Calu3 (cell line): Measurements from ENCODE around the gene ERVFRD-1. TPM values are rescaled to one million over a fixed set of nuclear protein-coding genes. Genes with fewer than 3 reads are reported as not detected.

Experiments
- BruUV-seq: library from RNA; stranded (reverse); fragments of 400-500 nt; replicated peaks from 2 replicates; lab custom pipeline; 2021; lab: Mats Ljungman, UMichigan
- CTCF ChIA-PET: fragments of 300-600 bp; sonication (Branson Sonifier 250); formaldehyde crosslinking; loops from one replicate; lab custom pipeline; 2022; ENCODE audit warnings: antibody characterized with exemption; lab: Charles Lee
- DNase-seq: peaks from one replicate; pipeline ENCODE4 v3.0.0; 2022
- H3K27ac Mint-ChIP-seq: one replicate; pipeline ENCODE4 v1.8.0; 2022; ENCODE audit warnings: mixed read lengths; ENCODE audit not compliant: unreplicated experiment
- H3K27me3 Mint-ChIP-seq: one replicate; pipeline ENCODE4 v1.8.0; 2022; ENCODE audit warnings: mixed read lengths; ENCODE audit not compliant: unreplicated experiment
- H3K36me3 Mint-ChIP-seq: one replicate; pipeline ENCODE4 v1.8.0; 2022; ENCODE audit warnings: mild to moderate bottlenecking, moderate library complexity, mixed read lengths; ENCODE audit not compliant: insufficient read depth, unreplicated experiment
- H3K4me1 Mint-ChIP-seq: one replicate; pipeline ENCODE4 v1.8.0; 2022; ENCODE audit warnings: mild to moderate bottlenecking, low read depth, mixed read lengths; ENCODE audit not compliant: unreplicated experiment
- H3K4me3 Mint-ChIP-seq: one replicate; pipeline ENCODE4 v1.8.0; 2022; ENCODE audit warnings: mild to moderate bottlenecking, low read depth, moderate library complexity, mixed read lengths; ENCODE audit not compliant: unreplicated experiment
- H3K9me3 Mint-ChIP-seq: one replicate; pipeline ENCODE4 v1.8.0; 2022; ENCODE audit warnings: low read depth, mixed read lengths; ENCODE audit not compliant: unreplicated experiment
- intact Hi-C: fragments of 100-400 bp; cut with micrococcal nuclease; formaldehyde crosslinking; loops from one replicate; pipeline ENCODE4 v1.10.0; 2022; ENCODE audit not compliant: unreplicated experiment
- total RNA-seq: library from RNA; stranded (reverse); gene quantifications from 2 replicates; pipeline ENCODE4 v1.2.3, GENCODE V29; 2022
- TF ChIP-seq, protein P1 (sequence below): fragments of 200-600 bp; IDR thresholded peaks from one replicate; pipeline ENCODE4 v1.8.0; 2022; ENCODE audit warnings: antibody characterized with exemption; ENCODE audit not compliant: unreplicated experiment

ERVFRD-1 gene
- total RNA-seq, 1 experiment from 2014 or later = not detected

- Mint-ChIP-seq H3K4me3 (no peak overlapping the region), H3K27ac (no peak overlapping the region), H3K27me3 (no peaks in the 10 kb centered on the region), H3K9me3 (no peaks in the 10 kb centered on the region), H3K36me3 (peaks cover 5% of the 10 kb centered on the region), H3K4me1 (no peaks in the 10 kb centered on the region)
- DNase-seq = no peak
- CTCF ChIA-PET = no interaction called here
- TF ChIP-seq, protein P1, sequence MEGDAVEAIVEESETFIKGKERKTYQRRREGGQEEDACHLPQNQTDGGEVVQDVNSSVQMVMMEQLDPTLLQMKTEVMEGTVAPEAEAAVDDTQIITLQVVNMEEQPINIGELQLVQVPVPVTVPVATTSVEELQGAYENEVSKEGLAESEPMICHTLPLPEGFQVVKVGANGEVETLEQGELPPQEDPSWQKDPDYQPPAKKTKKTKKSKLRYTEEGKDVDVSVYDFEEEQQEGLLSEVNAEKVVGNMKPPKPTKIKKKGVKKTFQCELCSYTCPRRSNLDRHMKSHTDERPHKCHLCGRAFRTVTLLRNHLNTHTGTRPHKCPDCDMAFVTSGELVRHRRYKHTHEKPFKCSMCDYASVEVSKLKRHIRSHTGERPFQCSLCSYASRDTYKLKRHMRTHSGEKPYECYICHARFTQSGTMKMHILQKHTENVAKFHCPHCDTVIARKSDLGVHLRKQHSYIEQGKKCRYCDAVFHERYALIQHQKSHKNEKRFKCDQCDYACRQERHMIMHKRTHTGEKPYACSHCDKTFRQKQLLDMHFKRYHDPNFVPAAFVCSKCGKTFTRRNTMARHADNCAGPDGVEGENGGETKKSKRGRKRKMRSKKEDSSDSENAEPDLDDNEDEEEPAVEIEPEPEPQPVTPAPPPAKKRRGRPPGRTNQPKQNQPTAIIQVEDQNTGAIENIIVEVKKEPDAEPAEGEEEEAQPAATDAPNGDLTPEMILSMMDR = no peak
- BruUV-seq = no TSS peak
- intact Hi-C loops = no loop called here
Observed at GRCh38 chr6:11152581-11152980, 41.1 kb upstream of the ERVFRD-1 start.

GRCh38 chr6:11151488-11151887, 40.0 kb upstream of the ERVFRD-1 start:
- no peak for DNase-seq
- CTCF ChIA-PET = no interaction called here
- no TSS peak for BruUV-seq
- no peaks in the 10 kb centered on the region for H3K4me1 Mint-ChIP-seq
- H3K27me3 Mint-ChIP-seq = no peaks in the 10 kb centered on the region
- TF ChIP-seq, protein P1 = no peak
- intact Hi-C loops = no loop called here
- H3K4me3 Mint-ChIP-seq = no peak overlapping the region
- H3K9me3 Mint-ChIP-seq = no peaks in the 10 kb centered on the region
- H3K36me3 Mint-ChIP-seq = peaks cover 5% of the 10 kb centered on the region
- H3K27ac Mint-ChIP-seq = no peak overlapping the region

GRCh38 chr6:11149551-11149950, 38.0 kb upstream of the ERVFRD-1 start:
- Mint-ChIP-seq H3K36me3 (no peaks in the 10 kb centered on the region), H3K27ac (no peak overlapping the region), H3K4me3 (no peak overlapping the region), H3K4me1 (peaks cover 2% of the 10 kb centered on the region), H3K27me3 (no peaks in the 10 kb centered on the region), H3K9me3 (no peaks in the 10 kb centered on the region)
- intact Hi-C loops = no loop called here
- TF ChIP-seq, protein P1 = no peak
- CTCF ChIA-PET = no interaction called here
- DNase-seq = no peak
- no TSS peak for BruUV-seq

- no TSS peak for BruUV-seq
- TF ChIP-seq, protein P1 = no peak
- no peak overlapping the region for H3K27ac Mint-ChIP-seq
- peaks cover 23% of the 10 kb centered on the region for H3K4me1 Mint-ChIP-seq
- H3K36me3 Mint-ChIP-seq = peaks cover 6% of the 10 kb centered on the region
- CTCF ChIA-PET = no interaction called here
- H3K9me3 Mint-ChIP-seq = no peaks in the 10 kb centered on the region
- intact Hi-C loops = no loop called here
- H3K4me3 Mint-ChIP-seq = no peak overlapping the region
- H3K27me3 Mint-ChIP-seq = no peaks in the 10 kb centered on the region
- no peak for DNase-seq
Observed at GRCh38 chr6:11146117-11146826, 34.7 kb upstream of the ERVFRD-1 start.
